Measurements from ENCODE around the gene LRFN2.
A peak's percentile ranks its signal among the peaks of the same experiment; 100 is the strongest.

The LRFN2 gene

GRCh38 chr6:40585651-40586269 is 1.4 kb downstream of the LRFN2 start:
- DNase-seq: no peak

DNA sequence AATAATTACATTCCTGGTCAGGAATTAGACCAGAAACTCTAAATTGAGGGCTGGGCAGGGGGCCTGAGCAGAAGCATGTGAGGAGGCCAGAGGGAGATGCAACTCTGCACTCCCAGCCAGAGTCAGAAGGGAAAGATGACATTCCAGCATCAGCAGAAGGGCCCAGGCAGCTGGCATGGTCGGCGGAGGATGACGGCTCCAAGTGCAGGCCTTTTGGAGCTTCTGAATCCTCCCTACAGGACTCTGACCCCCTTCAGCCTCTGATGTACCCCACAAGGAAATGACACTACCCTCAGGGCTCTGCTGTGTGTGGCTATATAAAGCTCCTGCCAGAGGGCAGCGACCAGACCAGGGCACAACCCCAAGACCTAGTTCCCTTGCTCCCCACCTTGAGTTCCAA is 1.9 kb downstream of the LRFN2 start:
- DNase-seq: no peak

DNA sequence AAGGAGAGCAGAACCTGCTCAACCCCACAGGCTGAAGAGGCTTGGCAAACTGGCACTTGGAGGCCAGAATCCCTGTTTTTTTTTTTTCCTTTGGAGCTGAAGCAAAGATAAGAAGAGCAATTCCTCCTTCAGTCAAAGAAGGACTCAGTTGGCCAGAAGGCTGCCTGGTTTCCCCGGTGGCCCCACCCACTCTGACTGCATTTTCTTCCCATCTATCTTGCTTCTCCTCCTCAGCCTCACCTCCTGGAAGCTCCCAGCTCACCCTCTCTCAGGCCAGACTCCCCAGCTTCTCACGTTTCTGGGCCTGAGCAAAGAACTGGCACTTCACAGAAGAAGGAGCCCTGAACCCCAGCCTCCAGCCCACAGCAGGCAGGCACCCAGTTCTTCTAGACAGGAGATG is 2.4 kb downstream of the LRFN2 start:
- no peak for DNase-seq

- no peak for DNase-seq
Observed at GRCh38 chr6:40583709-40584108, 3.5 kb downstream of the LRFN2 start.

- no peak for DNase-seq
Observed at GRCh38 chr6:40582892-40583291, 4.3 kb downstream of the LRFN2 start.

GRCh38 chr6:40579101-40579500 is 8.1 kb downstream of the LRFN2 start:
- no peak for DNase-seq

DNA sequence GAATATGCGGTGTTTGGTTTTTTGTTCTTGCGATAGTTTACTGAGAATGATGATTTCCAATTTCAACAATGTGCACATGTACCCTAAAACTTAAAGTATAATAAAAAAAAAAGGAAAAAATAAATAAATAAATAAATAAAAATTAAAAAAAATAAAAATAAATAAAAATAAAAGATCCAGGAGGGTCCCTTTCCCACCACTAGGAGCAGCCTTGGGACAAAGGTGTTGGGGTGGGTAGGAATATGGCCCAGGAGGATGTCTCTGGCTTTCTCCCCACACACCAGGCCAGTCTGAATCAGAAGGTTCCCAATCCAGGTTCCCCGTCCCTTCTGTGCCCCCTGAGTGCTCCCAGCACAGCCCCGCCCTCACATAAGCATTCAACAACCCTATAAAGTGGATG is 9.5 kb downstream of the LRFN2 start:
- no peak for DNase-seq

DNA sequence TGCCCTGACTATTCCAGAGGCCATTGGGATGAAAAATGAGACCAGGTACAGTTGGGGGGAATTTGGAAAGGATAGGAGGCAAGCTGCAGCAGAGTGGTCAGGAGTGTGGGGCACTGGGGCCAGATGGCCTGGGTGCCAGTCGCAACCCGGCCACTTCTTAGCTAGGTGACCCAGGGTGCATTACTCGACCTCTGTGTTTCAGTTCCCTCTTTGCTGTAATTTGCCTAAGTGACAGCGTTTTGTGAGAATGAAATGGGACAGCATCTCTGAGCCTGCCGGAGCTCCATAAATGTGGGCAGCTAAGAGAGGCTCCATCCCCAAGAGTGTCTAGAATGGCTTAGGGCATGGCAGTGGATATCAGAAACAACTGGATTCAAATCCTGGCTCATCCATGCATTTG is 13.9 kb downstream of the LRFN2 start:
- DNase-seq: no peak

- no peak for DNase-seq
Observed at GRCh38 chr6:40569162-40569910, 17.8 kb downstream of the LRFN2 start.

DNA sequence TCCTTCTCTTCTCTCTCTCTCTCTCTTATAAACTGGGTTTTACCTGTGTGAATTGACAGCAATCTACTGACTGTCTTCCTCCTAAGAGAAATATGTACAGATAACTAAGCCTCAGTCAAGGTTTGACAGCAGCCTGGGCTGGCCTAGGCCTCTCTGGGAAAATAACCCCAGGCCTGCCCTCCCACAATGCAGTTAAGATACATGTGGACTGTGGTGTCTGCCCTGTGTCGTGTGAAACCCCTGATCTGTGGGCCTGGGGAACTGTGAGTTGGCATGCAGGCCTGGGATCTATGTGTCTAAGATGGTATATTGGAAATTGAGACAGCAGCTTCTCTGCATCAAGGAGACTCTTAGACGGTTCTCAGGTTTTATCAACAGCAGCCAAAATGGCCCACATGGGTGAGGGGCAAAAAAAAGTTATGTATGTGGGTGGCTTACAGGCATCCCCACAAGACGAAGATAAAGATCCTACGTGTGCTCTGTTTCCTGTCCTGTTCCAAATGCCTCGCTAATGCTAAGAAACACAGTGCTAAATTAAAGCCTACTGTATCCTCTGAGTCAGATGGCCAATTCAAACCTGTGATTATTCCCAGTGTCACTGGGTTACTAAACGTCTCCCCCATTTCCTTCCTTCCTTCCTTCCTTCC is 19.0 kb downstream of the LRFN2 start:
- no peak for DNase-seq

DNA sequence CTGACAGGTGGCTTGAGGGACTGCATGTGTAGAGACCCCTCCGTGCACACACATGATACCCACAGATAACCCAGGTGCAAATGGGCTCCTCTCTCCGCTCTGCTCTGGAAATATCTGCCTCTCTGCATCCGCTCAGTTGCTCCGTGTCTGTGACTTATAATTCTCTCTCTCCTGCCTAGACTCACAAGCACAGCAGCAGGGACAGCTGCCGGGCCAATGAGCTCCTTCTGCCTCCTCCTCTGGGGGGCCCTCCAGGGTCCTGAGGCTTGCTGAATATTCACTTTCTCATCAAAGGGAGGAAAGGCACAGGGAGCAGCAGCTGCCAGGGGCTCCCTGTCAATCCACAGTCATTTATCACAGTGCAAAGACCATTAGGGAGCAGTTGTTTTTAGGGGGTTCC is 24.1 kb downstream of the LRFN2 start:
- no peak for DNase-seq

DNA sequence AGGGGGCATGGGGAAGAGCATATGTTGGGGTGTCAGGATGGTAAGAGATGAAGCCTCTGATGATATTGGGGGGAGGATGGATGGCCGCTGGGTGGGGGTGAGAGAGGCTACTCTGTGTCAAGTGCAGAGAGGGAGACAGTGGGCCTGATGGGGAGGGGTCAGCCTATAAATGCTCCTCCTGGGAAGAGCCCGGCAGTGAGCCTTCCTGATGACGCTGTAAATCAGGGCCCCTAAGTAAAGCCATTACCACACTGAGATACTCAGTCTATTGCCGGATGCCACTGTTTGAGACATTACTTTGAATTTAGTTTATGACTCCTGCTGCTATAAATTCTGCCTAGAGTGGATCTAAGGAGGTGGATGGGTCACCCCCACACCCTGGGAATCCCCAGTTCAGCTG is 28.1 kb downstream of the LRFN2 start:
- no peak for DNase-seq

DNA sequence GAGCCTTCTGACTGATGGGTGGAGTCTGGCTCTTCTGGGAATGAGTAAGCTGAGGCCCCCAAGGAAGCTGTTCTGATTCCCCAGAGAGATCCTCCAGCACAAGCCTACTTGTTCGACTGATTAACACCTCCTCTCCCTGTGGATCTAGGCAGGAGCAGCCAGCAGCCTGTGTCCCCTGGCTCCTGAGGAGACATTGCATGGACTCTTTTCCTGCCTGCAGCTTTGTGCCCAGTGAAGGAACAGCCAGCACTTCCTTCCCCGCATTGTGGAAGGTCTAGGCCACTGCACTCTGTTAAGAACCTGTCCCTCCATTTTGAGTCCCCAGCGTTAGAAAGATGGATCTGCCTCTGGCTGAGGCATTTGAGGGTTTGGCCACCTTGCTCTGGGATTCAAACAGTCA is 29.1 kb downstream of the LRFN2 start:
- no peak for DNase-seq

DNA sequence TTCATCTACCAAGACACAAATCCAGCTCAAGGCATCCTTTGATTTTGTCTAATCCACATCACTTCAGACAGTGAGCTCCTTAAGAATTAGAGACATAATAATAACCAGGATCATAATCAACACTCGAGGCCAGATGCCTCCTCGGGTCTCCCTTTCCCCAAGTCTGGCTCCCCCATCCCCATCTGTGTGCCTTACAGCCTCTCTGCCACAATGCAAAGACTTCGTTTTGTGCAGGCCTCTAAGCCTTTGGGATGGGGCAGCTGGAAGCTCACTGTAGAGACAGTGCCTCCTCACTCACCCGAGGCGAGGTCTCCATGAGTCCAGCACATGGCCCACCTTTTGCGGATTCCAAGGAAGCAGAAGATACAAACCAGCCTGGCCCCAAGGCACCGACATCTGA is 30.3 kb downstream of the LRFN2 start:
- DNase-seq: no peak

- no peak for DNase-seq
Observed at GRCh38 chr6:40556023-40556422, 31.1 kb downstream of the LRFN2 start.

DNA sequence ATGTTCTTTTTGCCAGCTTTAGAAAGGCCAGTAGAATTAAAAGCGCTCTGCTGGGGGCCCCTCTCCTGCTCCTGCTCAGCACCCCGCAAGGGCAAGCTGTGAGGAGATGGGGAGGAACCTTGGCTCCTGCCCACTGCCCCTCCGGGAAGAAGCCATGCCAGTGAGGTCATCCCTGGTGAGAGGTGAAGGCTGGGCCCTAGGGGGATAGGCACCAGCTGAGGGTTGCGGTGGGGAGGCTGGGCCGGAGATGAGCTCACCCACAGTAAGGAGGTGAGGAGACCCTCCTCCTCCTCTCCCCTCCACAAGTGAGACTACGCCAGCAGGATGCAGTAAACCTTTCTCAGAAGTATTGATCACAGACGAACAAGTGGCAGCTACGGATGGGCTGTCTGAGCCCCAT is 32.1 kb downstream of the LRFN2 start:
- no peak for DNase-seq

- no peak for DNase-seq
Observed at GRCh38 chr6:40552941-40553340, 34.2 kb downstream of the LRFN2 start.

DNA sequence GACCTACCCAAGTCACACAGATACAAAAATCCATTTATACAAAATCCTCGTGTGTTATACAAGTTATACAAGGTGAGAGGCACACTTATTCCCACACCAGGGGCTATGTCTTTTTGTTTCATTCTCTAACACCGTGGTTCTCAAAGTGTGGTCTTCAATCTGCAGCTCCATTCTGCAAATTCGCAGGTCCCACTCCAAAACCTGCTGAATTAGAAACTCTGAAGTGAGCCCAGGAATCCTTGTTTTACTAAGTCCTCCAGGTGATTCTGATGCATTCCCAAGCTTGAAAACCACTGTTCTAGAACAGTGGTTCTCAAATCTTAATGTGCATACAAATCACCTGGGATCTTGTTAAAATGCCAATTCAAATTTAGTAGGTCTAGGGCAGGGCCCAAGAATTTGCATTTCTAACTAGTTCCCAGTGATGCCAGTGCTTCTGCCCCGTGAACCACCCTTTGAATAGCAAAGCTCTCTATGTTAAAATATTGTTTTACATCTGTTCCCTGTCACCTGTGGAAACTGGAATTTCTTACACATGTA is 35.1 kb downstream of the LRFN2 start:
- DNase-seq: no peak

DNA sequence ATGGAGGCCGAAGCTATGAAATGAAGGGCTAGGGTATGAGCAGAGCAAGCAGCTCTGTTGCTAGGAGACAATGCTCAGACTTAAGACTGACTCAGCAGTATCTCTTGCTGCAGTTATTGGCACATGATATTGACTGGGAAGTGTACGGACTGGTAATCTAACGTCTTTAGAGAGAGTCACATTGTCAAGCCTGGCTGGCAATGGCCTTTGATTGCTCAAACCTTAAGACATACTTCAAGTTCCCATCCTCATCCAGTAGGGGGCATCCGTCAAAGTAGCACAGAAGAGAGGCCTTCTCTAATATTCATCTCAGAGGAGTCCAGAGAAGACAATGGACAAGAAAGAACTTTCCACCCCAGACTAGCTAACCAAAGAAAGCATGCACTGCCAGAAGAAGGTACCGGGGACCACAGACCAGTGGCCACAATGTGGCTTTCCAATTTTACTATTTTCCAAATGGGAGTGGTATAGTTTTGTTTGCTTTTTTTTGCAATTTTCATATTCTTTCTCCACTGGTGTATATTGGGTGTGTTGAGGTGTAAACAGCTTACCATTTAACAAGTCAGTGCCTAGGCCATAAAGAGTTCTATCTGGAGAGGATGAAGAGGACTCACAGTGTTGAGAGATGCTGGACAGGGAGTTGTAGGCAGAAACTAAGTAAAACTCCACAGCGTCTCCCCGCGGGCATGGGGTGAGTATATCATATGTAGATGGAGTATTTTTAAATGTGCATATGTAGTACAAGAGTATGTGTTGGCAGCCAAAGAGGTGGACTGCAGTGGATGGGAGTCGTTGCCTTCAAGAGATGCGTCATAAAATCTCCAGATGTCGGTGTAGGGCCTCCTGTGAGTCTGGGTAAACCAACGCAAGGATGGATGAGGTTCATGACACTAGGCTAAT is 36.7 kb downstream of the LRFN2 start:
- peak in 1 of 5 donors; percentile 31 for DNase-seq

GRCh38 chr6:40545954-40546353 is 41.2 kb downstream of the LRFN2 start:
- DNase-seq: no peak

DNA sequence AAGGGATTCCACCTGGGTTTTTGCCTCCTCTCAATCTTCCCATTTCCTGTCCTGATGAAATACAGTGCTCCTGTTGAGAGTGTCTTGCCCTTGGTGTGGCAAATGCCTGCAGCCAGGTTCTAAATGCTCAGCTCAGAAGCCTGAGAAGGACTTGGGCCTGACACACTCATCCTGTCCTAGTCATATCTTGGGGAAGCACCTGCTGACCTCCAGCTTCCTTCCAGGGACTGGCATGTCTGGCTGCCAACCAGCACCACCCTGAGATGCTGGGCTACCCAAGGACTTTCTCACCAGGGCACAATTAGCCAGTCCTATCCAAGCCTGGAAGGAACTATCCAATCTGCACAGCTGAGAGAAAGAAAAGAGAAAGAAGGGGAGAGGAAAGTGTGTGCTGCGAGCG is 43.4 kb downstream of the LRFN2 start:
- no peak for DNase-seq

DNA sequence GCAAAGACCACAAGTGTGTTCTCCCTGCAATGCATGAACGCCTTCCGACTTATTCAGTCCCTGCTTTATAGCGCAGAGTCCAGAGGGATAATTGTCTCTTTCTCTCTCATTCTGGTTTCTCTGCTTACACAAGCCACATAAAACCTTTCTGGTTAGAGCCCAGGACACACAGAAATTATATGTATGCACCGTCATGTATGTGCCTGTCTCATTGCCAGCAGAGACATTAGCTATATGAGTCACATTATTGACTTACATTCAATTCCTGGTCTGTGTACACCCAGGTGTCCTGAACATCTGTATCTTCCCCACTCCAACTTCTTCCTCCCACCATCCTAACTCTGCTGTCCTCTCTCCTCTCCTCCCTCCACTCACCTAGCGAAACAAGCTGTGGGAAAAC is 44.0 kb downstream of the LRFN2 start:
- no peak for DNase-seq

GRCh38 chr6:40542175-40542764 is 44.9 kb downstream of the LRFN2 start:
- DNase-seq: no peak
